ENCODE data around the gene LGR6.

GRCh38 chr1:202176949-202177927, 16.4 kb upstream of the LGR6 start:
- no peak for TF ChIP-seq GATA2 (IDR thresholded peaks at IDR 0.05; ENCODE audit: low read depth, low read length)
- no peak for TF ChIP-seq GATA3 (IDR thresholded peaks at IDR 0.05; ENCODE audit: low read depth, low read length)

Data from SH-SY5Y (cell line).